Astrocyte (in vitro differentiated cells and primary cell): Measurements from ENCODE around the gene NT5C3B. TPM values are rescaled to one million over a fixed set of nuclear protein-coding genes. Genes with fewer than 3 reads are reported as not detected.
"Not testable (repeated sequence)": the region's sequence is repeated elsewhere in the genome, so short reads cannot be mapped to it uniquely, and the experiment has no call there.

Experiments used
- DNase-seq: peaks from one replicate; pipeline ENCODE4 v3.0.0-alpha.2; 2010; ENCODE audit warnings: low read depth
- FAIRE-seq: peaks from 2 replicates; lab custom pipeline; 2011; peaks lifted over from hg19 to GRCh38; lab: Jason Lieb, UNC
- H2AFZ ChIP-seq: 2 replicates; pipeline ENCODE4 v1.6.0; 2012; ENCODE audit warnings: low read depth, low read length, inconsistent platforms
- H3K27ac ChIP-seq: 2 replicates; pipeline ENCODE4 v1.5.1; 2011; ENCODE audit warnings: low read depth, low read length, inconsistent platforms
- H3K27me3 ChIP-seq: 2 replicates; pipeline ENCODE4 v1.6.0; 2011; ENCODE audit warnings: low read length, inconsistent platforms; ENCODE audit not compliant: insufficient read depth
- H3K36me3 ChIP-seq: 2 replicates; pipeline ENCODE4 v1.5.1; 2011; ENCODE audit warnings: low read length, inconsistent platforms; ENCODE audit not compliant: insufficient read depth
- H3K4me1 ChIP-seq: 2 replicates; pipeline ENCODE4 v1.5.1; 2011; ENCODE audit warnings: low read length, inconsistent platforms; ENCODE audit not compliant: insufficient read depth
- H3K4me2 ChIP-seq: 2 replicates; pipeline ENCODE4 v1.6.0; 2012; ENCODE audit warnings: low read length, inconsistent platforms
- H3K4me3 ChIP-seq: 2 replicates; pipeline ENCODE4 v1.5.1; 2011; ENCODE audit warnings: low read depth, mild to moderate bottlenecking, low read length, inconsistent platforms; ENCODE audit not compliant: insufficient read depth
- H3K79me2 ChIP-seq: 2 replicates; pipeline ENCODE4 v1.6.0; 2012; ENCODE audit warnings: mild to moderate bottlenecking, low read length, inconsistent platforms; ENCODE audit not compliant: insufficient read depth
- H3K9ac ChIP-seq: 2 replicates; pipeline ENCODE4 v1.6.0; 2012; ENCODE audit warnings: mild to moderate bottlenecking, low read length, inconsistent platforms
- H3K9me3 ChIP-seq: 2 replicates; pipeline ENCODE4 v1.5.1; 2012; ENCODE audit warnings: low read depth, mild to moderate bottlenecking, low read length, inconsistent platforms; ENCODE audit not compliant: insufficient read depth
- H4K20me1 ChIP-seq: 2 replicates; pipeline ENCODE4 v1.6.0; 2012; ENCODE audit warnings: low read length, inconsistent platforms; ENCODE audit not compliant: insufficient read depth
- H3K27ac Mint-ChIP-seq: one replicate; pipeline ENCODE4 v1.8.0; 2021; ENCODE audit warnings: mild to moderate bottlenecking, mixed read lengths; ENCODE audit not compliant: unreplicated experiment
- H3K27me3 Mint-ChIP-seq: one replicate; pipeline ENCODE4 v1.8.0; 2021; ENCODE audit warnings: low read depth, mixed read lengths; ENCODE audit not compliant: unreplicated experiment
- H3K36me3 Mint-ChIP-seq: one replicate; pipeline ENCODE4 v1.8.0; 2021; ENCODE audit warnings: low read depth, mixed read lengths; ENCODE audit not compliant: unreplicated experiment
- H3K4me1 Mint-ChIP-seq: one replicate; pipeline ENCODE4 v1.8.0; 2021; ENCODE audit warnings: low read depth, mixed read lengths; ENCODE audit not compliant: unreplicated experiment
- H3K4me3 Mint-ChIP-seq: one replicate; pipeline ENCODE4 v1.8.0; 2021; ENCODE audit warnings: mild to moderate bottlenecking, moderate library complexity, mixed read lengths; ENCODE audit not compliant: unreplicated experiment
- H3K9me3 Mint-ChIP-seq: one replicate; pipeline ENCODE4 v1.8.0; 2021; ENCODE audit warnings: mild to moderate bottlenecking, mixed read lengths; ENCODE audit not compliant: unreplicated experiment
- CTCF ChIP-seq: IDR thresholded peaks from 2 replicates; pipeline ENCODE4 v1.5.1; 2011; ENCODE audit warnings: low read depth, mild to moderate bottlenecking, inconsistent platforms, low read length, moderate library complexity; ENCODE audit not compliant: insufficient read depth
- EZH2 ChIP-seq: IDR thresholded peaks from 2 replicates; pipeline ENCODE4 v1.6.1; 2012; ENCODE audit warnings: mild to moderate bottlenecking, low read length, inconsistent platforms; ENCODE audit not compliant: insufficient read depth
- total RNA-seq: library from RNA; stranded (reverse); gene quantifications from 2 replicates; pipeline ENCODE4 v1.2.1, GENCODE V29; 2021

Gene NT5C3B
- total RNA-seq, 1 donor from 2014 or later = 56.1 TPM

- peaks cover 78% of the 10 kb centered on the region for H3K36me3 ChIP-seq
- no peak overlapping the region for H3K27ac Mint-ChIP-seq
- FAIRE-seq (no peak), DNase-seq (no peak)
- H3K4me2 ChIP-seq = no peak overlapping the region
- H3K27me3 Mint-ChIP-seq = no peaks in the 10 kb centered on the region
- no peak overlapping the region for H3K27ac ChIP-seq
- peaks cover 53% of the 10 kb centered on the region for H3K79me2 ChIP-seq
- H3K9me3 ChIP-seq = no peaks in the 10 kb centered on the region
- no peaks in the 10 kb centered on the region for H3K4me1 ChIP-seq
- H3K36me3 Mint-ChIP-seq = peaks cover 17% of the 10 kb centered on the region
- no peak overlapping the region for H3K9ac ChIP-seq
- no peak overlapping the region for H2AFZ ChIP-seq
- no peaks in the 10 kb centered on the region for H3K4me1 Mint-ChIP-seq
- H3K27me3 ChIP-seq = no peaks in the 10 kb centered on the region
- no peak overlapping the region for H3K4me3 ChIP-seq
- no peak overlapping the region for H3K4me3 Mint-ChIP-seq
- H3K9me3 Mint-ChIP-seq = no peaks in the 10 kb centered on the region
- H4K20me1 ChIP-seq = peaks cover 94% of the 10 kb centered on the region
- TF ChIP-seq EZH2 (no peak), CTCF (no peak)
These were observed 46.7 kb upstream of the NT5C3B start for GRCh38 chr17:41882756-41883155.

- TF ChIP-seq CTCF (no peak), EZH2 (no peak)
- no peaks in the 10 kb centered on the region for H3K9me3 Mint-ChIP-seq
- DNase-seq = no peak
- Histone ChIP-seq H3K79me2 (peaks cover 32% of the 10 kb centered on the region), H3K4me2 (no peak overlapping the region), H3K4me1 (no peaks in the 10 kb centered on the region), H2AFZ (no peak overlapping the region), H3K27ac (no peak overlapping the region), H3K27me3 (no peaks in the 10 kb centered on the region), H3K9me3 (no peaks in the 10 kb centered on the region), H4K20me1 (peaks cover 70% of the 10 kb centered on the region), H3K9ac (no peak overlapping the region), H3K36me3 (peaks cover 64% of the 10 kb centered on the region), H3K4me3 (no peak overlapping the region)
- no peaks in the 10 kb centered on the region for H3K4me1 Mint-ChIP-seq
- no peak overlapping the region for H3K4me3 Mint-ChIP-seq
- no peaks in the 10 kb centered on the region for H3K27me3 Mint-ChIP-seq
- H3K36me3 Mint-ChIP-seq = peaks cover 15% of the 10 kb centered on the region
- H3K27ac Mint-ChIP-seq = no peak overlapping the region
- FAIRE-seq = no peak
These were observed 44.1 kb upstream of the NT5C3B start for GRCh38 chr17:41880130-41880529.

GRCh38 chr17:41874293-41874670 lies 38.2 kb upstream of the NT5C3B start:
- H3K9me3 Mint-ChIP-seq, FAIRE-seq, H2AFZ ChIP-seq, H3K4me2 ChIP-seq, H3K27me3 Mint-ChIP-seq, H3K27me3 ChIP-seq, H3K4me1 ChIP-seq, H3K4me3 ChIP-seq, H3K27ac ChIP-seq, H3K9ac ChIP-seq, DNase-seq, H3K27ac Mint-ChIP-seq, H3K4me1 Mint-ChIP-seq, H3K9me3 ChIP-seq, H3K4me3 Mint-ChIP-seq: not testable (repeated sequence)
- Histone ChIP-seq H4K20me1 (peaks cover 66% of the 10 kb centered on the region), H3K79me2 (peaks cover 11% of the 10 kb centered on the region), H3K36me3 (peaks cover 64% of the 10 kb centered on the region)
- H3K36me3 Mint-ChIP-seq = peaks cover 29% of the 10 kb centered on the region
